HG03354 (cell line): ENCODE data around the gene RAI14.
"Not testable (repeated sequence)": the region's sequence is repeated elsewhere in the genome, so short reads cannot be mapped to it uniquely, and the experiment has no call there.

Source experiments
- ATAC-seq: cut with Tn5 transposase; IDR thresholded peaks from one replicate; pipeline ENCODE4 v1.9.1; 2021; ENCODE audit warnings: mild to moderate bottlenecking; ENCODE audit not compliant: unreplicated experiment, poor library complexity, severe bottlenecking

RAI14 gene

GRCh38 chr5:34694685-34695084, 38.6 kb downstream of the RAI14 start:
- no peak for ATAC-seq

DNA sequence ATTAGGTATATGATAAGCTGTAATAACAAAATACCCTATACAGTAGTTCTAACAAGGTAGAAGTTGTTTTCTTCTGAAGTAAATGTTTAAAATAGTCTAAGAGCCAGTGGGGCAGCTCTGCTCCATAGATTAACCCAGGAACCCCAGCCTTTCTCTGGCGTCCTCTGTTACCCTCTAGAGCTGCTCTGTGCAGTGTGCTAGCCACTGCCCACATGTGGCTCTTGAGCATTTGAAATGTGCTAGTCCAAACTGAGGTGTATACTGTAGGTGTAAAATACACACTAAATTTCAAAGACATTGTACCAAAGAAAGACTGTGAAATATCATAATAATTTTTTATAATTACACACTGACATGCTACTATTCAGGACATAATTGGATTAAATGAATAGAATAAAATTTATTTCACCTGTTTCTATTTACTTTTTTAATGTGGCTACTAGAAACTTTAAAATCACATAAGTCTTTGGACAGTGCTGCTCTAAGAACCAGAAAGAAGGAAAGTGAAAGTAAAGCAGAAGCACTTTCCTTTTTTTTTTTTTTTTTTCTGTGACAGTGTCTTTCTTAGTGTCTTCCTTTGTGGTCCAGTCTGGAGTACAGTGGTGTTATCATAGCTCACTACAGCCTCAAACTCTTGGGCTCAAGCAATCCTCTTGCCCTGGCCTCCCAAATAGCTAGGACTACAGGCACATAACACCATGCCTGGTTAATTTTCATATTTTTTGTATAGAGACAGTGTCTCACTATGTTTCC, 39.3 kb downstream of the RAI14 start:
- no peak for ATAC-seq

GRCh38 chr5:34697308-34698108, 41.4 kb downstream of the RAI14 start:
- ATAC-seq = no peak

GRCh38 chr5:34698109-34698419, 41.9 kb downstream of the RAI14 start:
- ATAC-seq = no peak

GRCh38 chr5:34698754-34699153, 42.6 kb downstream of the RAI14 start:
- no peak for ATAC-seq

GRCh38 chr5:34699155-34700077, 43.3 kb downstream of the RAI14 start:
- no peak for ATAC-seq

DNA sequence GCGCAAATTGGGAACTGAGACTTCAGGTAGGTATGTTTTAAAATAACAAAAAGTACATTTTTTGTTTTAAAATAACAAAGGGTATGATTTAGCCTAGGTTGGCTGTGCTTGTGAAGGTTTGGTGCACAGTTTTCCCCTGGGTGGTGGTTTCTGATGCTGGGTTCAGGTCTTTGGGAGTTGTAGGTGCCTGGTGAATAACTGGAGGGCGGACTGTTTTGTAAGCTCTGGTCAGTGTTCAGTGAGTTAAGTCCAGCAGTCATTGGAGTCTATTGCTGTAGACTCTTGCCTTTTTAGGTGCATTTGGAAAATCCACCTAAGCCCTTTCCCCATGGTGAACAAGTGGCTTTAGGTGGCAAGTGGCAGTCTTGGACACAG, 43.9 kb downstream of the RAI14 start:
- ATAC-seq = no peak

GRCh38 chr5:34701442-34701841, 45.3 kb downstream of the RAI14 start:
- ATAC-seq = not testable (repeated sequence)

DNA sequence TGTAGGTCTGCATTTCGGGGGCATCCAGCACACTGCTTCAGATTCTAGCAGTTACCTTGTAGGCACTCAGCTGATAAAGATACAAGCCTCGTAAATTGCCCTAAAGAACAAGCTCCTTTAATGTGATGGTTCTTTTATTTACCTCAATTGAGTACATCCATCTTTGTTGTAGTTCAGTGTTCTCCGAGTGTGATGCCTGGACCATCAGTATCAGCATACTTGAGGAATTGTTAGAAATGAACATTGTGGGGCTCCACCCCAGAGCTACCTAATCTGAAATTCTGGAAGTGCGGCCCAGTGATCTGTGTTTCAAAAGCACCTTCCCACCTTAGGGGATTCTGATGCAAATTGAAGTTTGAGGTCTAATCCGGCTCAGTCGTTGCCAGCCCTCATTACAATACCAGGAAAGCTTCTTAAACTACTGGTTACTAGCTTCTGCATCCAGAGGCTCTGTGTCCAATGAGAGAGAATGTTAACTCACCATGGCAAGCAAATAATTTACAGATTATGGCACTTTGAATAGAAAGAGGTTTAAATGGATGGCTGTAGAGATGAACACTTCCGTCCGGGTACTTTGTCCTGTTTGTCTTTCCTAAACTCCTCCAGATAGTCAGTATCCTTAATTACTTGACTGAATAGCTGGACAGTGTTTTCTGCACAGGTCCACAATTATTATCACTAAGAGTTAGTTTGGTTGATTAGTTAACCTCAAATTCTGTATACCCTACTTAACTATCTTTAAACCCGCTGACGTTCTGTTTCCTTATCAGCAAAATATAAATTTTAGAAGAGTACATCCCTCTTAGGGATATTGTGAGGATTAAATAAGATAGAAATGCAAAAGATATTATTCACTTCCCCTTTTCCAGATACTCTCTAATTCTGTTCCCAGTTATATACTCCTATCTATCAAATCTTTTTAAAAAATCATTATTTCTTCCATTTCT, 47.9 kb downstream of the RAI14 start:
- no peak for ATAC-seq

- no peak for ATAC-seq
Observed at GRCh38 chr5:34706084-34706483, 50.0 kb downstream of the RAI14 start.

GRCh38 chr5:34707451-34708107, 51.5 kb downstream of the RAI14 start:
- no peak for ATAC-seq

DNA sequence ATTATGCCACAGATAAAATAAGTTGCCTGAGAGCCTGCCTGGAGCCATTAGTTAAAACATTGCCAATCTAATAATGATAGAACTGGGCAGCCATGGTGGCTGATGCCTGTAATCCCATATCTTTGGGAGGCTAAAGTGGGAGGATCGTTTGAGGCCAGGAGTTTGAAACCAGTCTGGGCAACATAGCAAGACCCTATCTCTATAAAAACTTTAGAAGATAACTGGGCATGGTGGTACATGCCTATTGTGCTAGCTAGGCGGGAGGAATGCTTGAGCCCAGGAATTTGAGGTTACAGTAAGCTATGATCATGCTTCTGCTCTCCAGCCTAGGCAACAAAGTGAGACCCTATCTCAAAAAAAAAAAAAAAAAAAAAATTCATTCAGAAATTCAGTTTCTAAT, 52.6 kb downstream of the RAI14 start:
- ATAC-seq = no peak

DNA sequence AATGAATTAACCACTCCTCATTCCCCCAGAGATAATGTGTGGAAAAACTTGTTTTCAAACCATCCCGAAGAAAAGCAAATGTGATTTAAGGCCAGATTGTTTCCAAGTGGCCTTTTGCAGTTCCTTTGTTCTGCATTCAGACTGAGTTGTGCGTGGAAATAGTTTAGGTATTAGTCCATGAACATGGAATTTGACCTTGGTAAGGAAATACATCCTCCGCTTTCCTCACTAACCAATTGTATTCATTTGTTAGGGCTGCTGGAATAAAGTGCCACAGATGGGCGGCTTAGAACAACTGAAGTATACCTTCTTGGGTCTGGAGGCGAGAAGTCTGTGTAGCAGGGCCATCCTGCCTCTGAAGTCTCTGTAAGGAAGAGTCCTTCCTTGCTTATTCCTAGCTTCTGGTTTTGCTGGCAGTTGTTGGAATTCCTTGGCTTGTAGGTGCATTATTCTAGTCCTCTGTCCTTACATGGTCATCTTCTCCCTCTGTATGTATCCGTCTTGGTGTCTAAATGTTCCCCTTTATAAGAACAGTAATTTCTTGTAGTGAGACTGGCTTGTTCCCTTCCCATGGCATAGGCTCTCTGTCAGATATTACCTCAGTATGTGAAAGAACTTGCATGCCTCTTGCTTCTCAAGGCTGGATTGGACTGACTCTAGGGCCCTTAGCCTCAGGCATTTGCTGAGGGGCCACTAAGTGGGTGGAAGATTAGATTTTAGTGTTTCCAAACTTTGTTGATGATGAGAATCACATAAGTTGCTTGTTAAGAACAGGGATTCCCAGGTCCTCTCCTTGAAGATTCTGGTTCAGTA, 53.9 kb downstream of the RAI14 start:
- ATAC-seq = no peak

GRCh38 chr5:34712565-34712964, 56.4 kb downstream of the RAI14 start:
- no peak for ATAC-seq

DNA sequence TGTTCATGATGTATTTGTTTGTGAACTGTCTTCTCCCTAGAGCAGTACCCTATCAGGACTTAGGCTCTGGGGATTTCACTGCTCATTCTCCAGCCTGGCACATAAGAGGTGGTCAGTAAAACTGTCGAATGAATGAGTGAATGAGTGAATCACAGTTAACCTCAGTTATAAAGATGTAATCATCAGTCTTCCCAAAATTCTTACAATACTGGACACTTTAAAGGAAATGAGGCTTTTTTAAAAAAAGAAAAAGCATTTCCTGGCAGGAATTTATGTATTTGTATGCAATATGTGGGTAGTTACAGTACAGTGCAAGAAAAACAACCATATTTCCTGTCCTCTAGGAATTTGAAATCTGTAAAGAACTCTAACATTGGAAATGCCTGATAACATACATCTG, 59.6 kb downstream of the RAI14 start:
- no peak for ATAC-seq

DNA sequence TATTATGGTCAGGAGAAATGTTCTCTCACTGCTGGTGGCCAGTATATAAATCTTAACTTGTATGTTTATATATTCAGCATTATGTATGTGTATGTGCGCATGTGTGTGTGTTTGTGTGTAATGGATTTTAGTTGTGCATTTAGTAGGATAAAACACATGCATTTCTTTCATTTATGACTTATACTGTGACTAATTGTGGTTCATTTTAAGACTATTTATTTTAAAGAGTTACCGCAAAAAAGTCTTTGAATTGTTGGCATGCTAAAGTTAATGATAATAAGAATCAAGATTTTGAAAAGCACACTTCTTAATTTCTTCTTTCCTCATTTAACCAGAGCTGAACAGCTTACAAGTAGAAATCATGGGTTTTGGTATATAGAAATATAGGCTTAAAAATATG, 60.9 kb downstream of the RAI14 start:
- no peak for ATAC-seq

DNA sequence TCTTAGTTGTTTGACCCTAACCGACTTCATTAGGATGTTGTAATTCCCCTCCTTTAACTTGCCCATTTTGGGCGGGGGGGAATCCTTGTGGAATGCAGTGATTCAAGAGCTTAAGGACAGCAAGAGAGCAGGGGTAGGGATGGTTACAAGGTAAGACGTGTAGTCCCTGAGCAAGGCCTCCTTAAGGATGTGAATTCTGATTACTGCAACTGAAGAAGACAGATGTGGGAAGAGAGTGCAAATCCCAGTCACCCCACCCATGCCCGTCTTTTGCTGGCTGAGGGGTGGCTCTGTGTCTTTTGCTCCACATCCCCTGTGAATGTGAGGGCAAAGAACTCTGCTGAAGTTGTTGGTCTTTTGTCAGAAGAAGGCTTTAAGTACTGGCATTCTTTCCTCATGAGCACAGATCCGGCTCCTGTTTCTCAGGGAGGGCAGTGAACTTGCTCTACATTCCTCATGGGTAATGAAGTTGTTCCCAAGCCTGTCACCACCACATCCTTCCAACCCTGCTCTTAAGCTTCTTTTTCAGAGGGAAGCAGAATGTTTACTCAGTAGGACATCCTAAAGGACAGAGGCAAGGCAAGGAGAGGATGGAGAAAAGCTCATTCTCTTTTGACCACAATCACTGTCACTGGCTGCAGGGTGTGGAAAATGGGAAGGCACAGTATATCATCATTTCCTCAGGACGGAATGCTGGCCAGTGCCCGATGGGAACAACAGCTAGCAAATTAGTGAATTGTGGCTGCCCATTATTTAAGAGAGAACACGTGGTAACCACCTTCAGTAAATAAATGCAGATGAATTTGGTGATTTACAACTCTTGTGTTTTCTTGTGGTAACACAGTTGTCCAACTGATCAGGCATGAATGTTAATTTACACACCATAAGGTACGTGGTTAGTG, 61.5 kb downstream of the RAI14 start:
- ATAC-seq = no peak
